ENCODE measurements around the gene ZNF777. TPM values are rescaled to one million over a fixed set of nuclear protein-coding genes. Genes with fewer than 3 reads are reported as not detected.

ZNF777 gene
- polyA plus RNA-seq, 1 donor from 2014 or later, result 6.1 TPM

DNA sequence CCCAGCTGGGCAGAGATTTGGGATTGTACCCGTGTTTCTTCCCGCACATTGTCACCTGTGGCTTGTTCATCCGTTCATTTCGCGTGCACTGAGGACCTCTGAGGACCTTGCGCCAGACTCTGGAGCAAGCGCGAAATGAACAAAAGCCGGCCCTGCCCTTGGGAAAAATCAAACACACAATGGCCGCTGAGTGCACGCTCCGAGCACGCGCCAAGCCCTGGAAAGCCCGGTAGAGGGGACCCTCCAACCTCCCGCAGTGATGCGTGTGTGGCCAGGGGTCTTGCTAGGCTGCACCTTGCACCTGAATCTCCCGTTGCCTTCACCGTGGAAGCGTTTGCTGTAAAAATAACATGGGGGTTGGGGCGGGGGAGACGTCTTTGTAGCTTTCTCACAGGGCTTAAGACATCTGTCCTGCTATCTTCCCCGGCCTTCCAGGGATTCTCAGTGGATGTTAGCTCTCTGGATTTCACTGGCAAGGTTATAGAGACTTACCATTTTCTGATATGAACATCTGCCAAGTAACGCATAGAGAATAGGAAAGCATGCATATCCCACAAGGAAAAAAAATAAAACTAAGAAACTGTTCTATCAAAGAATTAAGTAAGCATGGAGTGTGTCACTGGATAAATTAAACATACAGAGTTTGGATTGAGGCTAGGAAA, 37.3 kb downstream of the ZNF777 start:
- Histone ChIP-seq H3K4me3 (ENCODE audit: low read length) (no peak overlapping the region), H3K9me2 (ENCODE audit: insufficient read depth, low read length) (no peaks in the 10 kb centered on the region), H3K9ac (ENCODE audit: low read length) (no peak overlapping the region), H3K79me2 (replicated peaks; ENCODE audit: insufficient read depth, low read length) (no peaks in the 10 kb centered on the region), H3K27ac (ENCODE audit: low read length) (no peak overlapping the region), H2AFZ (ENCODE audit: low read depth, low read length) (no peak overlapping the region), H3K4me2 (ENCODE audit: low read length) (no peak overlapping the region), H3K36me3 (ENCODE audit: insufficient read depth, low read length) (no peaks in the 10 kb centered on the region), H3F3A (ENCODE audit: insufficient read depth, low read length, poor library complexity, severe bottlenecking) (no peaks in the 10 kb centered on the region), H3K9me3 (ENCODE audit: low read length) (no peaks in the 10 kb centered on the region), H3K27me3 (ENCODE audit: insufficient read depth, low read depth, low read length) (peaks cover 5% of the 10 kb centered on the region), H4K20me1 (ENCODE audit: insufficient read depth) (no peaks in the 10 kb centered on the region)
- TF ChIP-seq EP300 (conservative IDR thresholded peaks at IDR 0.05; ENCODE audit: poor library complexity, severe bottlenecking) (no peak), POLR2AphosphoS5 (IDR thresholded peaks at IDR 0.05) (no peak), MXI1 (conservative IDR thresholded peaks at IDR 0.05; ENCODE audit: poor library complexity, severe bottlenecking) (no peak), TAF1 (IDR thresholded peaks at IDR 0.05; ENCODE audit: low read depth) (no peak), EZH2 (IDR thresholded peaks at IDR 0.05; ENCODE audit: borderline replicate concordance, insufficient read depth, low read length, poor library complexity, severe bottlenecking) (no peak), CTCF (IDR thresholded peaks at IDR 0.05; ENCODE audit: poor library complexity, severe bottlenecking) (no peak), RAD21 (conservative IDR thresholded peaks at IDR 0.05) (no peak), REST (IDR thresholded peaks at IDR 0.05; ENCODE audit: borderline replicate concordance) (no peak), SMC3 (conservative IDR thresholded peaks at IDR 0.05; ENCODE audit: poor library complexity) (no peak)

- no peak for TF ChIP-seq RAD21 (conservative IDR thresholded peaks at IDR 0.05)
- TF ChIP-seq EP300 (conservative IDR thresholded peaks at IDR 0.05; ENCODE audit: poor library complexity, severe bottlenecking), result no peak
- no peak for TF ChIP-seq CTCF (IDR thresholded peaks at IDR 0.05; ENCODE audit: poor library complexity, severe bottlenecking)
- TF ChIP-seq EZH2 (IDR thresholded peaks at IDR 0.05; ENCODE audit: borderline replicate concordance, insufficient read depth, low read length, poor library complexity, severe bottlenecking), result no peak
- TF ChIP-seq POLR2AphosphoS5 (IDR thresholded peaks at IDR 0.05), result no peak
- no peak for TF ChIP-seq REST (IDR thresholded peaks at IDR 0.05; ENCODE audit: borderline replicate concordance)
- TF ChIP-seq MXI1 (conservative IDR thresholded peaks at IDR 0.05; ENCODE audit: poor library complexity, severe bottlenecking), result no peak
- TF ChIP-seq SMC3 (conservative IDR thresholded peaks at IDR 0.05; ENCODE audit: poor library complexity), result no peak
- TF ChIP-seq TAF1 (IDR thresholded peaks at IDR 0.05; ENCODE audit: low read depth), result no peak
- Histone ChIP-seq H3K4me2 (ENCODE audit: low read length) (no peak overlapping the region), H3K9ac (ENCODE audit: low read length) (no peak overlapping the region)
These were observed 38.0 kb downstream of the ZNF777 start for GRCh38 chr7:149422914-149423301.

More at GRCh38 chr7:149422914-149423301, 38.0 kb downstream of the ZNF777 start:
- Histone ChIP-seq H3K36me3 (ENCODE audit: insufficient read depth, low read length) (no peaks in the 10 kb centered on the region), H3K27me3 (ENCODE audit: insufficient read depth, low read depth, low read length) (peaks cover 5% of the 10 kb centered on the region), H3K9me3 (ENCODE audit: low read length) (no peaks in the 10 kb centered on the region), H3K4me3 (ENCODE audit: low read length) (no peak overlapping the region), H3K9me2 (ENCODE audit: insufficient read depth, low read length) (no peaks in the 10 kb centered on the region), H2AFZ (ENCODE audit: low read depth, low read length) (no peak overlapping the region), H3K79me2 (replicated peaks; ENCODE audit: insufficient read depth, low read length) (no peaks in the 10 kb centered on the region), H4K20me1 (ENCODE audit: insufficient read depth) (no peaks in the 10 kb centered on the region), H3F3A (ENCODE audit: insufficient read depth, low read length, poor library complexity, severe bottlenecking) (no peaks in the 10 kb centered on the region), H3K27ac (ENCODE audit: low read length) (no peak overlapping the region)
